ENCODE results near the gene GBA3.

The GBA3 gene

DNA sequence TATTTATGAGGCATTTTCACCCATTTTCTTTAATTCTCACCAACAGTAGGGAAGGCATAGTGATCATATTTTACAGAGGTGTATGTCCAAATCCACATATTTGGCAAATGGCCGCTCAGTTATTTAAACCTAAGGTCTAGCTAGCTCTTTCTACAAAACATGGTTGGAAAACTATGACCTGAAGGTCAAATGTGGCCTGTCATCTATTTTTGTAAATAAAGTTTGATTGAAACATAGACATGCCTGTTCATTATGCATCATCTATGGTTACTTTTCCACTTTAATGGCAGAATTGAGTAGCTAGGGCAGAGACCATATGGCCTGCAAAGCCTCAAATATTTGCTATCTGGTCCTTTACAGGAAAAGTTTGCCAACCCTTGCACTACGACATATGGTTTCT is 44.2 kb downstream of the GBA3 start:
- no peak for DNase-seq (ENCODE audit: low spot score)
- TF ChIP-seq, protein P1, sequence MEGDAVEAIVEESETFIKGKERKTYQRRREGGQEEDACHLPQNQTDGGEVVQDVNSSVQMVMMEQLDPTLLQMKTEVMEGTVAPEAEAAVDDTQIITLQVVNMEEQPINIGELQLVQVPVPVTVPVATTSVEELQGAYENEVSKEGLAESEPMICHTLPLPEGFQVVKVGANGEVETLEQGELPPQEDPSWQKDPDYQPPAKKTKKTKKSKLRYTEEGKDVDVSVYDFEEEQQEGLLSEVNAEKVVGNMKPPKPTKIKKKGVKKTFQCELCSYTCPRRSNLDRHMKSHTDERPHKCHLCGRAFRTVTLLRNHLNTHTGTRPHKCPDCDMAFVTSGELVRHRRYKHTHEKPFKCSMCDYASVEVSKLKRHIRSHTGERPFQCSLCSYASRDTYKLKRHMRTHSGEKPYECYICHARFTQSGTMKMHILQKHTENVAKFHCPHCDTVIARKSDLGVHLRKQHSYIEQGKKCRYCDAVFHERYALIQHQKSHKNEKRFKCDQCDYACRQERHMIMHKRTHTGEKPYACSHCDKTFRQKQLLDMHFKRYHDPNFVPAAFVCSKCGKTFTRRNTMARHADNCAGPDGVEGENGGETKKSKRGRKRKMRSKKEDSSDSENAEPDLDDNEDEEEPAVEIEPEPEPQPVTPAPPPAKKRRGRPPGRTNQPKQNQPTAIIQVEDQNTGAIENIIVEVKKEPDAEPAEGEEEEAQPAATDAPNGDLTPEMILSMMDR (IDR thresholded peaks at IDR 0.05; ENCODE audit: extremely low read depth, missing control alignments) = no peak

DNA sequence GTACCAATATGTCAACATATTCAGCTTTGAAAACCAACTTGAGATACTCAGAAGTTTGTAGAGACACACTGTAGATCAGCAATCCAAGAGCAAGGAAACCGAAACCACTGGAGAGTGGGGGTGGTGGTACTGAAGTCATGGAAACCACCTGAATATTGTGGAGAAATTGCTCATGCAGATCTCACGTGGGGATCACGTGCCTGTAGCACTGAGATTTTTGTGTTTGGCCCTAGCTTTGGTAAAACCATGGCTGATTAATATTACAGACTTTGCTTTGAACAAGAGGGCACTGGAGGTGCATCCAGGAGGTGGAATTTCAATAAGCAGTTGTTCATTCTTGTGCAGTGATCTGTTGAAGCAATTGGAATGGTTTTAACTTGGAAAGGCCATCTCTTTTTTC is 47.2 kb downstream of the GBA3 start:
- TF ChIP-seq, protein P1 (IDR thresholded peaks at IDR 0.05; ENCODE audit: extremely low read depth, missing control alignments) = no peak
- DNase-seq (ENCODE audit: low spot score) = no peak

DNA sequence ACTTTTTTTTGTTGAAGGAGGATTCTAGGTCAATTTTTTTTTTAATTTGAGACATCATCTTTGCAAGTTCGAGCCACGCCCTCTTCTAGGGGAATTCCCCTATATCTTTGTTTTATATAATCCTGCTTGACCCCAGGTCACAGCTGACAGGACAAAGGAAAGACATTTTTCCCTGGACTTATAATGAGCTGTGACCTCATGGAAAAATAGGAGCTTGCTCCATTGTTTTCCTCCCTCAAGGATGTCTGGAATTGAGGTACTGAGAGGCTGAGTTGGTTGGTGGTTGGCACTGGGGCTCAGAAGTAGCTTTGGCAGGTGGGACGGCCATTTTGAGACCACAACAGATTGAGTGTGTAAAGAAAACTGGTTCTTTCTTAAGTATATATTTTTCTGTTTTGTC is 49.0 kb downstream of the GBA3 start:
- TF ChIP-seq, protein P1 (IDR thresholded peaks at IDR 0.05; ENCODE audit: extremely low read depth, missing control alignments) = no peak
- DNase-seq (ENCODE audit: low spot score) = no peak

DNA sequence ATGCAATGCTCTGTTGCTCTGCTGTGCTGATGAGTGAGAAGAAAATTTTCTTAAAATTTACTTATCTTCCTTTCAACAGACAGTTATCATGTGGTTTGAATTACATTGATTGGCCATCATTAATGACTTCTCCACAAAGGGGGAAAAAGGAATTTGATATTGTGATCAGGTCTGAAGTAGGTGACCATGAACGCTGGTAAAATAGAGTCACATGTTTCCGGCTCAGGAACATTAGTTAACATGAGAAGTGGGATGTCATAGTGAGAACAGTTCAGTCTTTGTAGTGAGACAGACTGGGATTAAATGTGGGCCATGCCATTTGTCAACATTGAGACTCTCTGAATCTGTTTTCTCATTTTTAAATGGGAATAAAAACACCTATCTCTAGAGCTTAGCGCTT is 50.6 kb downstream of the GBA3 start:
- DNase-seq (ENCODE audit: low spot score) = no peak

DNA sequence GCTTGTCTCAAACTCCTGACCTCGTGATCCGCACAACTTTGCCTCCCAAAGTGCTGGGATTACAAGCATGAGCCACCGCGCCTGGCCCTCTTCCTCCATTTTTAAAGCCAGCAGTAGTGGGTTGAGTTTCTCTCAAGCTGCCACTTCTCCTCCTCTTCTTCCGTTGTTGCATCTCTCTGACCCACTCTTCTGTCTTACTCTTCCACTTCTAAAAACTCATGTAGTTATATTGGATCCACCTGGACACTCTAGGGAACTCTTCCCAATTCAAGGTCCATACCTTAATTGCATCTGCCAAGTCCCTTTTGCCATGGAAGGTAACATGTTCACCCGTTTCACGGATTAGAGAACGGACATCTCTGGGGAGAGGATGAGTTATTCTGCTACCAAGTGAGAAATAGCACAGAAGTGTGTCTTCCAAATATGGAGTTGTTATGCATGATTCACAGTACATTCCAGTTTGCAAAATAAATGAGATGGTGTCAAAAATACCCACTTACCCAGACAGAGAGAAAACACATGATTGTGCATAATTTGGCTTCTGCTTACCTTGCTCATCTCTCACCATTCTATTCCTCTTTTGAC is 51.8 kb downstream of the GBA3 start:
- TF ChIP-seq, protein P1 (IDR thresholded peaks at IDR 0.05; ENCODE audit: extremely low read depth, missing control alignments) = no peak
- no peak for DNase-seq (ENCODE audit: low spot score)

More for the DNA sequence above, 50.6 kb downstream of the GBA3 start:
- TF ChIP-seq, protein P1 (IDR thresholded peaks at IDR 0.05; ENCODE audit: extremely low read depth, missing control alignments) = no peak

DNA sequence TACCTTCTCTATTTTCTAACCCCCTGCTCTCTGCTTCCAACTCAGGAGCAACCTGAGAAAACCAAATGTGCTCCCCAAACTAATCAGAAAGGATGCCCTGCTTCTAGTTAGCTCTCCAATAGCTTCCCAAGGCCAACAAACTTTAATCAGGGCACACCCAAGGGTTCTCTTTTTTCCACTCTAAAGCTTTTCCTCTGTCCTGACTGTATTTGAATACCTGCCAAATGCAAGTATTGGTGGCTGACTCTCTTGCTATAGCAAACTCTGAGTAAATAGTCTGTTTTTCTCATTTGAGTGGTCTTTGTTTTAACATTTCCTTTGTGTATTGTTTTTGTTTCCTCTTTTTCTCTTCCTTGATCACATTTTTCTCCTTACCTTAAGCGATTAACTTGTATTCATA is 52.5 kb downstream of the GBA3 start:
- no peak for DNase-seq (ENCODE audit: low spot score)
- TF ChIP-seq, protein P1 (IDR thresholded peaks at IDR 0.05; ENCODE audit: extremely low read depth, missing control alignments) = no peak

DNA sequence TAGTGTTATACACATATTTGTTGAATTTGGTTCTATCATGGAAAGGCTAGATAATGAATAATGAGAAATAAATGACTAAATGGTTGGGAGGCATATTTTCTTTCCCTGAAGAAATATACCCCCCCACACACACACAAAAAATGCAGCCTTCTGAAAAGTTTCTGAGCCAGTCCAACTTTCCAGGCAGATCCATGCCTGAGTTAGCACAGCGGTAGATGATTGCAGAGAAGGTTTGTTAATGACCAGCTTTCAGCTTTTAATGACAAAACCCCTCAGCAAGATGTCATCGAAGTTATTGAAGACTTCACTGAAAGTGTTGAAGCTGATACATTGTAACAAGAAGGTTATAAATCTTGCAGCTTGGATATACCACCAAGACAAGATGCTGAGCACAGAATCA is 61.4 kb downstream of the GBA3 start:
- TF ChIP-seq, protein P1 (IDR thresholded peaks at IDR 0.05; ENCODE audit: extremely low read depth, missing control alignments) = no peak
- DNase-seq (ENCODE audit: low spot score) = no peak

Measured in GM20000 (cell line).